HG03095 (cell line): ENCODE data around the gene SLC29A3.

Experiments used
- ATAC-seq: cut with Tn5 transposase; IDR thresholded peaks from one replicate; pipeline ENCODE4 v1.9.1; 2021; ENCODE audit warnings: moderate library complexity; ENCODE audit not compliant: unreplicated experiment

SLC29A3 gene

DNA sequence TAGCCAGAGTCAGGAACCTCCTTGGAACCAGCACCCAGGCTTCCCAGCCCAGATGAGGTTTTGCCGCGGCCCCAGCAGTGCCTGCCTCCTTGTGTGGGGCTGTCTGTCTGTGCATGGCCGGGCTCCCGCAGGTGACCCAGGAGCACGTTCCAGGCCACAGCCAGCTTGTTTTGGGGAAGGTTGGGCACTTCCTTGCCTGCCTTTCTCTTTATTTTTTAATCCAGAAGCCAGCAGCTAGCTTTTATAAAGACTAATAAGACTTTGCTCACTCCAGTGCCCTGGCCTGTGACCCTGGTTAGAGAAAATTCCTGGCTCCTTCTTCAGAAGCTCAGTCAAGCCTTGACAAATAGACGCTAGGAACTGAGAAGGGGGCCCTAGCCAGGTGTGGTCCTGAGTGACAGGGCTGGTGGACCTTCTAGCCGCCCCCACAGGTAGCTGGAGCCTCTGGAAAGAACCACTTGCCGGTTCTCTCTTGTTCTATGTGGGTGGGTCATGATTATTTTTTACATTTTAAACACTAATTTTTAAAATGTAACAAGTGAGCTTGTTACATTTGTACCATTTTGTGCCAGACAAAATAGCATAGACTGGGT, 837 bp downstream of the SLC29A3 start:
- no peak for ATAC-seq

DNA sequence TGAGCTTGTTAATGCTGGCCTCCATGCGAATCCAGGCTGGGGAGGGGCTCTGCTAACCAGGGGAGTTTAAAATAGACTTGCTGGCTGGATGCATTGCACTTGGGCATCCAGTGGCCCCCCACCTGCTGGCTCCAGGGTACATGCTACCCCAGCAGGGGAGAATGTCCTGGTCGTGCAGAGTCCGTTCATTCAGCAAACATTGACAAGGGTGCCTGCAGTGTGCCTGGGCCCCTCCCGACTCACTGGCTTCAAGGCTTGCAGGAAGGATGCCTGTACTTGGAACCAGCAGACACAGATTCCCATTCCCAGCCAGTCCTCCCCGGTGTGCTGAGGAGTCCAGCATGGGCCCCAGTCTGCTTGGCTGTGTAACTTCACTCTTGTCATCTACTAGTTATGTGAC, 1.5 kb downstream of the SLC29A3 start:
- ATAC-seq = no peak

DNA sequence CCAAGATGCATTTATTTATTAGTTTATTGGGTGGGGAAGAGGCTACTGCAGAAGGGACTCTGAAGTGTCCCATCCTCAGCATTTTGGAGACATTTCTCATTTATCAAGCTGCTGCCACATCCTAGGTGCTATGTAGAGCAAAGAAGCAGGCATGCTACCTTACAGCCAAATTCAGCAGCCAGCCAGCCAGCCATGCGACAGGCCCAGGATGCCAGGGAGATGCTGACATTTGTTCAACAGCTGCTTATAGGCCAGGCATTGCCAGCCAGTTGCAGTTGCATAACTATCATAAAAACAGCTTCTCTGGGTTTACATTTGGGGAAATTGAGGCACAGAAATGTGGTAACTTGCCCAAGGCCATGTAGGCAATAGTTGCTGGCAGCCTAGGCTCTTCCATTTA, 2.3 kb downstream of the SLC29A3 start:
- ATAC-seq = no peak

DNA sequence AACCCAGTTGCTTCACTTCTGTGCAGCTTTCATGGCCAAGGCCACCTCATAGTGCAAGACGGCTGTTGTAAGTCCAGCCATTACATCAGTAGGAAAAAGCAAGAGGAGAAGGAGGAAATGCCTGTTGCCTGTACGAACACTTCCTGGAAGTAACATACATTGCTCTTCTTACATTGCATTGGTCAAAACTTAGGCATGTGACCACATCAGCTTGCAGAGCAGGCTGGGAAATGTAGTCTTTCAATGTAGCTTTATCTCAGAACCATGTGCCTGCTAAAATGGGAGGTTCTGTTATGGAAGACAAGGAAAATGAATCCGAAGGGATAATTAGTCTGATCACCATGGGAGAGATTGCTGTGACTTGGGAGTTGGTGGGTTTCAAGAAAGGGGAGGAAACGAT, 4.3 kb downstream of the SLC29A3 start:
- no peak for ATAC-seq

DNA sequence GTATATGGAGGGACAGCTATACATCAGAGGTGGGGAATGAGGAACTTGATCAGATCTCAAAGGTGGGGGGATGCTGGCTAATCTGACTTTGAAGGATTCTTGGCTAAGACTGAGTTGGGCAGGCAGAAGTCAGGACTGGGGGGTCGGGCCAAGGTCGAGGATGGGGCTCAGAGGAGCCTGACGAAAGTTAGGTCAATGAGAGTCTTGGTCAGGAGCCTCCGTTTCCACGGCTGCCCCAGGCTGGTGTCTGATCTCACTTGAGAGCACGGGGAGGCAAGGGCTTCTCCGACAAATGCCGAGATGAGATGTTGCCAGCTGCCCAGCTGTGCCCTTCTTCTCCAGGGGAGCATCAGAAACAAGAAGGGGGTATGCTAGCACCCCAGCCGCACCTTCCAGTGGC, 5.7 kb downstream of the SLC29A3 start:
- ATAC-seq = no peak

DNA sequence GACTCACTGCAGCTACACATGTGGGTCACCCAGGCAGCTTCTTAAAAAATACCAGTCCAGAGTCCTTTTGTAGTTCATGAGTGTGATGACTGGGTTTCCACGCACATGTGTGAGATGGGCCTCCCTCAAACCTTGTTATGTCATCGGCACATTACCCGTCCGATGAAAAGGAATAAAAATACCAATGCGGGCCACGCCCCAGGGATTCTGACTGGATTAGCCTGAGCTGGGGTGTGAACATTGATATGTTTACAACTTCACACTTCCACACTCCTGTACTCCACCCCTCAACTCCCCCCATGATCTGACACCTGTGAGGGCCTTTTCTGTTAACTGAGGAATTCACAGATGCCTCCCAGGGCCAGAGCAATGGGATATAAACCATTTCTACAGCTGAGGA, 6.2 kb downstream of the SLC29A3 start:
- ATAC-seq = no peak

DNA sequence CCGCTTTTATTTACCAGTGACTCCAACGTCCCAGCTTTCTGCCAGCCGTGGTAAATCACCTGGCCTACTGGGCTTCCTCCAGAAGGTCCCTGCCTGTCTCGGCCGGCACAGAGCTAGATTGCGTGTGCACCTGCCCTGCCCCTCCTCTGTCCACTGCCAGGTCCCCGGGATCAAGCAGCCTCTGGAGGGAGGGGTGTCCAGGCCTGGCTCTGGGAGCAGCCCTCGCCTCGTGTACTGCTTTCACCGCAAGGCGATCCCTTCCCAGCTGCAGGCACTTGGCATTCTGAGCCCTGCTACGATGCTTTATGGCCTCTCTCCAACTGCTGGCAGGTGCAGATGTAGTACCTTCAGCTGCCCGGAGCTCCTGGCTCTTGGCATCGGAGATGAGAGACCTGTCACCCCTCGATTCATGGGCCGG, 7.4 kb downstream of the SLC29A3 start:
- no peak for ATAC-seq

DNA sequence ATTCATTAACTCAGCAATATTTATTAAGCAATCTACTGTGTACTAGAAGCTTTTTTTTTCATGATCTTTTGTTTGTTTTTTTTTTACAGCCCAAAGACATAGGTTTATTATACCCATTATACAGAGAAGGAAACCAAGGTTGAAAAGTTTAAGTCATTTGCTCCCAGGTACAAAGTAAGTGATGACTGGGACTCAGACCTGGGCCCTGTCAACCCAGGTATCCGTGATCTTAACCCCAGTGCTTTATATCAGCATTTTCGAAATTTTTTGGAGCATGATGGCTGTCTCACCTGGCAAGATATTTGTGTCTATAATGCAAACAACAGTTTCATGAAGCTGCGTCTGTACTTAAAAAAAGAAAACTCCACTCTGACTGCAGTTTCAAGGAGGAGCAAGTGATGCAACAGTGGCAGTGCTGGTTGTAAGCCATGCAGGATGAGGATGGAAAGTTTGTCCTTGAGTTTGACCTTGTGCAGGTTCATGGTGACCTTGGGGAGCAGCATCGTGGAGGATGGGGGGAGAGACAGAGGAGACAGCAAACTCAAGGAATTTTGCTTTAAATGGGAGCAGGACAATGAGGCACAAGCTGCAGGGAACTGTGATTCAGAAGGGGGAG, 11.8 kb downstream of the SLC29A3 start:
- no peak for ATAC-seq

DNA sequence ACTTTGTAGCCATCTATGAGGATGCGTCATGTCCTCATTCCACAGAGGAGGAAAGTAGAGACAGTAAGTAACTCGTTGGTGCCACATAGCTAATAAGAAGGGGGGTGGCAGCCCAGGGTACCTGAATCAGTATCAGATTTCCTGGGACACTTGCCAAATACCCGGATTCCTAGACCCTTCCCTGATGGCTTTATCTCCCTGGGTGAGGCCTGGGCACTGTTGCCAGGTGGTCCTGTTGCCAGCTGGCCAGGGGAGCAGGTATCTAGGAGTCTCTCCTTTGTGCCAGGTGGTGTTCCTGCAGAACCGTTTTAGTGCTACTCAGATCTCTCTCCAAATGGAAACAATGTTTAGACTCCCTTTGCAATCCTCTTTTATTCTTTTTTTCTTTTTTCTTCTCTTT, 12.7 kb downstream of the SLC29A3 start:
- no peak for ATAC-seq

DNA sequence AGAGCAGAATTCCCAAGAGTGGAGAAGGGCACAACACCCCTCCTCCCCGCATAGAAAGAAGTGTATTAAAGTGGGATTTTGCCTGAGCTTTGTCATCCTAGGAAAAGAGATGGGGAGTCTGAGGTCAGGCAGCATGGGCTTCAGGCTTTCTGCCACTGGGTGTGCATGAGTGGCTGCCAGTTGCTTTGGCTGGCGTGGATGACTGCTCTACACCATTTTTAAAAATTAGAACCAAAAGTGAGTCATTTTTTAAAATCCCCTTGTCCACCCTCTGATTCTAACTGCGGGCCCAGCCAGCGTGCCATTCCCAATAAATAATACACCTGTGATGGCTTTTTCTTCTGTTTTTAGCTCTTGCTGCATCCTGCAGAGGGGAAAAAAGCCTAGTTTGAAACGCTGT, 13.4 kb downstream of the SLC29A3 start:
- no peak for ATAC-seq

DNA sequence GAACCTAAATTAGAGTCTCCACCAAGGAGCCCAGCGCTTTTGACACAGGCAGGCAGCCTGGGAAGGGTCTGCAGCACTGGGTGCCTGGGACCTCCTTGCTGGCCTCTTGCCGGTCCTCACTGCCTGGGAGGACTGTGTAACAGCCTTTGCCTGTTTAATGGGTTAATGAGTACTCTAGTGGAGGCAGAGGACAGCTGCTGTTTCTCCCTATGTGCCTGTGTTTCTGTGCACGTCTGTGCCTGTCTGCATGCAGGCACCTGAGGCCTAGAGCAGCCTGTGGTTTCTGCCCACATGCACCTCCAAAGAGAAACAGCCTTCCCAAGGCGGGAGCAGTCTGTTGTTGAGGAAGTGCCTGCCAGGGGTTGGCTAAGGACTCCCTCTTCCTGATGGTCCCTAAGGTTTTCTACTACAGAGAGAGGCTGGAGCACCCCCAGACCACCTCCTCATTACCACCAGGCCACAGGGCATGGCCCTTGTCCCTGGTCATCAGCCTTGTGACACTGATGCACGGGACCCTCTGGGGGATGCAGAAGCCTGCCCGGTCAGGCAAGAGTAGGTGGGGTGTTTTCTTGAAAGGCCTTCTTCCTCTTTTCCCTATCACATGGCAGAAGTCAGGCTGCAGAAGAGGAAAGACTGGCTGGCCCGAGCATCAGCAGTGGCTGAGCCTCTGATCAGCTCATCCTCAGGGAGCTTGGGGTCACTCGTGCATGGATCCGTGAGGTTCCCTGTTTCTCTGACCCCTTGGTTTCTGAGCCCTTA, 14.2 kb downstream of the SLC29A3 start:
- ATAC-seq = no peak

DNA sequence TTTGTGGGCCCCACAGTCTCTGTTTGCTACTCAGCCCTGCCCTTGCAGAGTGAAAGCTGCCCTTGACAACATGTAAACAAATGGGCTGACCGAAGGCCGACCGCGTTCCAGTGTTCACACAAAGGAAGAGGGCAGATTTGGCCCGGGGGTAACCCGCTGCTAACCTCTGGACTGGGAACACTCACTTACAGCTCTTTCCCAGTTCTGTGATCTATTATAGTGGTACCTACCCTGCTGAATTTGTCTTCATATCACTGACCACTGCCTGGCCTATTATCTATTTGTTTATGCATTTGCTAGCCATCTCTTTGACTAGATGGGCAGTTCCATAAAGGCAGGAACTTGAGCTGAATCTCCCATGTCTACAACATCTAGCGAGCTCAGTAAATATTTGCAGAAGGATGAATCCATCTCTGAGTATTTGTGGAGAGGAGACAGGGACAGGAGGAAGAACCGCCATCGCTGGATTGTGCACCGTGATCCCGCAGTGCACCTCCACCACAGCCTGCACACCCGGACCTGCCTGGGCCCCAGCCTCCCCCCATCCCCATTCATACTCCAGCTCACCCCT, 15.2 kb downstream of the SLC29A3 start:
- no peak for ATAC-seq

DNA sequence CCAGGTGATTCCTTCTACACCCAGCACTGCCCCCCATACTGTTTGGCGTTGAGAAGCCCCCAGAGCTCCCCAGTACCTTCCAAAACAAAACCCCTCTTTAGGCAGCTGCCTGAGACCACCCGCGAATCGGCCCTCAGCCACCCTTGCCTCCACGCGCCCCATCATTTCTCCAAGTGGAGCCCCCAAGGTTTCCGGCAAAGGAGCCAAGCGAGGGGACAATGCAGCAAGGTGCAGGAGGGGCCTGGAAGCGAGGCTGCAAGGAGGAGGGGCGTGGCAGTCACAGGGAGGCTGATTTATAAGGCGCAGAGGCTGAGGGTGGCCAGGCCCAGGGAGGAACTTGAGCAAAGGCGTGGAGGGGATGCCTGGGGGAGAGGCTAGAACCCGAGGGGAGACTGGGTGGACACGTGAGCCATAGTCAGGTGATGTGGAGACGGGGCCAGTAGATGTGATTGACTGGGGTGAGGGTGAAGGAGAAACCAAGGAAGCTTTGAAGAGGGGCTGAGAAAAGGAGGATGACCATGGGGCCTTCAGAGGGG, 16.2 kb downstream of the SLC29A3 start:
- no peak for ATAC-seq

DNA sequence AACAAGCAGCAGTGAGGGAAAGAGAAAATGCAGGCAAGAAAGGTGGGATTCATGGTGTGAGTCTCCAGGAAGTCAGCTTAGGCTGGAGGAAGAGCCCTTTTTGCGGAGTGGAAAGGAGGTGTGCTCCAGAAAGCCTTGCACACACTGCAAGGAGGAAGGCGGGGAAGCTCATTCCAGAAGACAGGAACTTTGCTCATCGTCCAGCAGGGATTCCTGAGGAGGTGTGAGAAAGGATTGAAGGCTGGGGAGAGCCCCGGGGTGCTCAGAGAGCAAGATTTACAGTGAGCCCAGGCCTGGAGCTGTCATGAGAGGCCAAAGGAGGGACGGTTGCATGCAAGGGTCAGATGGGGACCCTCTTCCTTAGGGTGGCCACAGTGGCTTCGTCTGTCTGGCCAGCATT, 17.6 kb downstream of the SLC29A3 start:
- ATAC-seq = no peak

DNA sequence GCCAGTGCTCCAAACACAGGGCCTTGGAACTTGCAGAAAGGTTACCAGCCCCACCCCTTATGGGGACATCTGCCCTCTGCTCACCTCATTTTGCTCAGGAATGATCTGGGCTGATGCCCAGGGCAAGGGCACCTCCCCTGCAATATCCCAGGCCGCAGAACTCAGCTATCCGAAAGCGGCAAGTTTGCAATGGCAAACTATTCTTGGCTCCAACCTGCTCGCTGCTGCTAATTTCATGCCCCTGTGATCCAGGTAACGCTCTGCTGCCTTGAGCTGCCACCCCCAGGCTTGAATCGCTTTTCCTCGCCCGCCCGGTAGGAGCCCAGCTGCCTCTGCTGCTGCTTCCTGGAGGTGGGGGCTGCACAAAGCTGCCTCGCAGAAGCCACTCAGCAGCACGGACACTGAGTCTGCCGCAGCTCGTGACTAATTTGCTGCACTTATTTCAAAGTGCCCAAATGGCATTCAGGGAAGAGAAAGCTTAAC, 18.2 kb downstream of the SLC29A3 start:
- no peak for ATAC-seq

DNA sequence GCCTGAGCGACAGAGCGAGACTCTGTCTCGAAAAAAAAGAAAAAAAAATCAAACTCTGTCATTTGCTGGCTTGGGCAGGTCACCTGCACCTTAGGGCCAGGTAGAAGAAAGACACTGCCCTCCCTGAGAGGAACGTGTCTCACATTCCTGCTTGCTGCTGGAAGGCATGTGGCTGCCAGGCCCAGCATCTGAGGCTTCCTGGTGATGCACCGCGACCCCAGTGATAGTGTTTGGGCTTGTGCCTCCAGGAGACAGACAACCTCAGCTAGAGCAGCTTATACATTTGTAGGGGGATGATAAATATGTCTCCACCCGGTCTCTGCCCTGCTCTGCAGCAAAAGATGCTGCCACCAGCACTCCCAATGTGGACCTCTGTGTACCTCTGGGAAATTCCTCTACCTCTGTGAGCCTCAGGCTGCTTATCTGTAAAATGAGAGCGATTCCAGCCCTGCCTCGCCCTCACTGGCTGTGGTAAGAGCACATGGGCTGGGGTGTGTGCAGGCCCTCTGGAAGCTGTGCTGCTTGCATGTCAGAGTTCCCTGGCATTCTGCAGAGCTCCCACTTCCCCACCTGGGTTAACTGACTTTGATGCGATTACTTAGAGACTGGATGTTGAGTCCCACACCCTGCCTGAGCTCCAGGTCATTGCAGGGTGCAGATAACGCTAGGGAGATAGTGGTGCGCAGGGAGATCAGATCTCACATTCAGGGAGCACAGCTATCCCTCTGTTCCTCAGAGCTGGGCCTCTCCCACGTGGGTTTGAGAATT, 19.9 kb downstream of the SLC29A3 start:
- no peak for ATAC-seq

DNA sequence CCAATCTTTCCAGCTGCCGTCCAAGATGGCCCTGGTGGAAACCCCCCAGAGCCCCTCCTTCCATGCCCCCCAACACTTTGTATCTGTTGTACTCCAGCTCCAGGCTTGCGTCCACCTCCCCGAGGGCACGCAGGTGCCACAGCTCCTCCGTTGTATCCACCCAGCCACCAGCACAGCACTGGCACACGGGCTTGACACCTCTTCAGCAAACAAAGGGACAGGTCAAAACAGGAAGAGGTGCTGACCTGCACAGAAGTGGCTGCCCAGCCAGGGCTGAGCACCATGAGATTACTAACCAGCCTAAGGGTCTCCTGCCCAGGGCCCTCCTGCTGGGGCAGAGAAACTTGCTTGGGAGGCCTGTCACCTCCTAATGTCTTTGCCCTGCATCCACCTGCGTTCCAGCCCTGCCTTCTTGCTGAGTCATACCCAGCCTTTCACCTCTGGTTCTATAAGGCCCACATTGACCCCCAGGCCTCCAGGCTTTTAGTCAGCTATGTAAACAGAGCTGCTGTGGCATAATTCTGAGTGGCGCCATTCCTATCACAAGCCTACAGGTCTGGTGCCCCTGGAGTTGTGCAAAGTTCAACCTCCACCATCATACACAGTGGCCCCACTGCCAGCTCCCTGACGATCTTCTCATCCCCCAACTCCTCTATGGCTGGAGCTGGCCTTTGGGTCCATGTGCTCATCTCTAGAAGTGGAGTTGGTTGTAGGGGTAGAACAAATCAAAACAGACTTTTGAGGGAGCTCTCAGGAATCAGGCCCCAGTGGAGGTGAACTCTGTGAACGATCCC, 20.9 kb downstream of the SLC29A3 start:
- no peak for ATAC-seq

DNA sequence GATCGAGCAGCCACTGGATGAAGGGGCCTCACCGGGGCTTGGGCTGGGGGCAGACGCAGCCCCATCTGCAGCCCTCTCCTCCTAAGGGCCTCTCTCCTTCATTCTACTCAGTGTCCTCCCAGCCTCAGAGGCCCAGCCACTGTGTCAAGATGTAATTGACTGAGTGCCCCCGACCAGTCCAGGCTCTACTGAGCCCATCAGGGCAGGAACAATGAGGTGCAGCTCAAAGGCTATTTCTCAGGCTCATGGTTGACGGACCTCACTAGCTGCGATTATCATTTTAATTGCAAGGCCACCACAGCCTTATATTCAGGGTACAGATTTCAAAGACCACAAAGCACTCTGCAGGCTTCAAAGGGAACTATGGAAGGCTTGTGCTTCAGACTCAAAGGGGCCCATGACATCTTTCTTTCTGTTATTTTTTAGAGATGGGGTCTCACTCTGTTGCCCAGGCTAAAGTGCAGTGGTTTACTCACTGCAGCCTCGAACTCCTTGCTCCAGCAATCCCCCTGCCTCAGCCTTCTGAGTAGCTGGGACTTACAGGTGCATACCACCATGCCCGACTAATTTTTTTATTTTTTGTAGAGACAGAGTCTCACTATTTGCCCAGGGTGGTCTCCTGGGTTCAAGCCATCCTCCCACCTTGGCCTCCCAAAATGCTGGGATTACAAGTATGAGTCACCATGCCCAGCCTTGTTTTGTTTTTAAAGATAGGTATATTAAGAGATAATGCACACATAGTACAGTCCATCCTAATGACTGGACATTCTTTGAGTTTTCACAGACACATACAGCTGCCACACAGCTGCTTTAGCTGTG, 23.7 kb downstream of the SLC29A3 start:
- ATAC-seq = no peak

DNA sequence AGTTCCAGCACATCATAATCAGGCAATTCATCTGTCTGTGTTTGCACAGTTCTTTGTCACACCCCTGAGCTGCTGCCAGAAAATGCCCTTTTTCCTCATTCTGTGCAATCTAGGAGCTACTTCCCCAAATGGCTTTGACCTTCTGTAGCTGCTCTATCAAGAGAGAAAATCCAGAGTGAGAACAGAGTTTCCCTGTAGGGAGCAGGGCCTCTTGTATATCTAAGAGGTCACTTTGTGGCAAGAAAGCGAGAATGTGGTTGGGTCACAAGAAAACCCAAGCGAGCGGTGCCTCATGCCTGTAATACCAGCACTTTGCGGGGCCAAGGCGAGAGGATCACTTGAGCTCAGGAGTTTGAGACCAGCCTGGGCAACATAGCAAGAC, 24.3 kb downstream of the SLC29A3 start:
- ATAC-seq = no peak
